HepG2 (cell line): ENCODE data around the gene ARHGAP26. TPM values are rescaled to one million over a fixed set of nuclear protein-coding genes. Genes with fewer than 3 reads are reported as not detected.

ENCODE experiments used
- ATAC-seq: fragments of 200-7000 bp; cut with Tn5 transposase; 3 replicates; pipeline ENCODE4 v1.9.1; 2020; ENCODE audit warnings: mild to moderate bottlenecking, moderate library complexity
- BruUV-seq: library from RNA; stranded (reverse); fragments of 400-500 nt; replicated peaks from 2 replicates; lab custom pipeline; 2021; lab: Mats Ljungman, UMichigan
- CTCF ChIA-PET: fragments of 300-600 bp; formaldehyde crosslinking; extraction: SDS; loops from one replicate; lab custom pipeline; 2021; ENCODE audit warnings: low total read pairs, inconsistent platforms, low intra/inter-chr PET ratio; lab: Yijun Ruan, JAX
- POLR2A ChIA-PET: fragments of 350-600 bp; sonication (Branson Sonifier 250); formaldehyde crosslinking; loops from one replicate; lab custom pipeline; 2020; ENCODE audit warnings: antibody characterized with exemption, inconsistent platforms; lab: Yijun Ruan, JAX
- DNase-seq: peaks from one replicate; pipeline ENCODE4 v3.0.0-alpha.2; 2015; ENCODE audit warnings: low spot score
- FAIRE-seq: peaks from 3 replicates; lab custom pipeline; 2011; peaks lifted over from hg19 to GRCh38; lab: Jason Lieb, UNC
- H2AFZ ChIP-seq: one replicate; pipeline ENCODE4 v1.6.1; 2011; ENCODE audit warnings: low read length, inconsistent platforms
- H3K27ac ChIP-seq: fragments of 300-600 bp; 3 replicates; pipeline ENCODE4 v1.8.0; 2011; ENCODE audit warnings: mixed run types, mild to moderate bottlenecking, mixed read lengths, low read length, inconsistent platforms; ENCODE audit not compliant: insufficient read depth; ENCODE audit errors: extremely low read length
- H3K27me3 ChIP-seq, 2 experiments: fragments of 200-600 bp in 1 of 2; 2 replicates in 1 of 2; 3 replicates in 1 of 2; pipeline versions ENCODE4 v1.6.0 to v1.8.0; 2011; ENCODE audit warnings: low read length in 2 of 2, mild to moderate bottlenecking in 2 of 2, moderate library complexity in 2 of 2, inconsistent platforms in 1 of 2; ENCODE audit not compliant: insufficient read depth in 2 of 2, control insufficient read depth in 1 of 2
- H3K36me3 ChIP-seq, 2 experiments: fragments of 200-600 bp in 1 of 2; replicated peaks in 1 of 2; 2 replicates in 1 of 2; 3 replicates in 1 of 2; pipeline versions ENCODE4 v1.5.1 to v1.8.0; 2011; ENCODE audit warnings: low read length in 2 of 2, inconsistent platforms in 1 of 2; ENCODE audit not compliant: insufficient read depth in 2 of 2, control insufficient read depth in 1 of 2
- H3K4me1 ChIP-seq: 2 replicates; pipeline ENCODE4 v1.5.1; 2012; ENCODE audit warnings: low read length, inconsistent platforms; ENCODE audit not compliant: insufficient read depth
- H3K4me2 ChIP-seq: 2 replicates; pipeline ENCODE4 v1.6.0; 2011; ENCODE audit warnings: low read depth, low read length, inconsistent platforms
- H3K4me3 ChIP-seq, 3 experiments: fragments of 200-600 bp in 1 of 3; sonication (generic), shearing (Covaris generic) in 1 of 3; replicated peaks in 1 of 3; 2 replicates each; pipeline ENCODE4 v1.5.1; 2011 to 2016; ENCODE audit warnings: low read length in 3 of 3, inconsistent platforms in 2 of 3, low read depth in 2 of 3, mild to moderate bottlenecking in 2 of 3, control low read depth in 1 of 3, mixed read lengths in 1 of 3; ENCODE audit not compliant: insufficient read depth in 1 of 3
- H3K79me2 ChIP-seq: one replicate; pipeline ENCODE4 v1.6.1; 2011; ENCODE audit warnings: low read length, inconsistent platforms; ENCODE audit not compliant: insufficient read depth
- H3K9ac ChIP-seq: 2 replicates; pipeline ENCODE4 v1.6.0; 2011; ENCODE audit warnings: mild to moderate bottlenecking, low read depth, low read length, inconsistent platforms; ENCODE audit not compliant: insufficient read depth
- H3K9me3 ChIP-seq: 2 replicates; pipeline ENCODE4 v1.5.1; 2012; ENCODE audit warnings: mild to moderate bottlenecking, low read length
- H4K20me1 ChIP-seq: 2 replicates; pipeline ENCODE4 v1.6.0; 2011; ENCODE audit warnings: inconsistent platforms, mild to moderate bottlenecking, low read length, moderate library complexity; ENCODE audit not compliant: insufficient read depth
- CHCHD3 ChIP-seq: sonication (generic); formaldehyde crosslinking; IDR thresholded peaks from 2 replicates; pipeline ENCODE4 v1.8.0; 2022; ENCODE audit warnings: mild to moderate bottlenecking, missing genetic modification reagents, moderate library complexity
- DMAP1 ChIP-seq: IDR thresholded peaks from 2 replicates; pipeline ENCODE4 v1.6.1; 2016
- HOXD1 ChIP-seq: sonication (generic); formaldehyde crosslinking; IDR thresholded peaks from 2 replicates; pipeline ENCODE4 v1.5.0; 2020; ENCODE audit warnings: missing genetic modification reagents
- IKZF4 ChIP-seq: sonication (generic); formaldehyde crosslinking; IDR thresholded peaks from 2 replicates; pipeline ENCODE4 v1.5.1; 2020; ENCODE audit warnings: borderline replicate concordance, mild to moderate bottlenecking, low read depth, missing genetic modification reagents; ENCODE audit errors: not compliant biosample characterization
- KMT2A ChIP-seq: sonication (generic); formaldehyde crosslinking; IDR thresholded peaks from 2 replicates; pipeline ENCODE4 v1.4.0; 2020; ENCODE audit warnings: missing genetic modification reagents
- RXRB ChIP-seq: IDR thresholded peaks from 2 replicates; pipeline ENCODE4 v1.6.1; 2016; ENCODE audit warnings: borderline replicate concordance, missing genetic modification reagents, missing compliant biosample characterization
- TARDBP ChIP-seq: sonication (generic); formaldehyde crosslinking; IDR thresholded peaks from 2 replicates; pipeline ENCODE4 v1.8.0; 2022; ENCODE audit warnings: mild to moderate bottlenecking, missing genetic modification reagents
- ZFP36 ChIP-seq: fragments of 150-350 bp; IDR thresholded peaks from 2 replicates; pipeline ENCODE4 v1.6.1; 2018; ENCODE audit warnings: borderline replicate concordance, low read length, low read depth; ENCODE audit not compliant: partially characterized antibody
- ZNF569 ChIP-seq: sonication (generic); formaldehyde crosslinking; IDR thresholded peaks from 2 replicates; pipeline ENCODE4 v1.5.0; 2020; ENCODE audit warnings: mild to moderate bottlenecking, missing genetic modification reagents, moderate library complexity, borderline replicate concordance
- ZNF614 ChIP-seq: IDR thresholded peaks from 2 replicates; pipeline ENCODE4 v1.6.1; 2018; ENCODE audit warnings: missing biosample characterization, missing genetic modification reagents, inconsistent platforms, borderline replicate concordance
- ZSCAN20 ChIP-seq: sonication (generic); formaldehyde crosslinking; IDR thresholded peaks from 2 replicates; pipeline ENCODE4 v1.4.0; 2020; ENCODE audit warnings: missing genetic modification reagents, mild to moderate bottlenecking, borderline replicate concordance
- WGBS: methylation state at CpG from one replicate; pipeline ENCODE4 v1.1.6; 2017; ENCODE audit warnings: low lambda C conversion rate; 5-methylcytosine and 5-hydroxymethylcytosine counted together
- in situ Hi-C: cut with HindIII; loops from 2 replicates; pipeline ENCODE4 v1.10.0; 2017; ENCODE audit warnings: low pct_unique_long_range_greater_than_20kb; ENCODE audit not compliant: extremely low pct_ligation_motif_present
- intact Hi-C: fragments of 100-400 bp; cut with micrococcal nuclease; formaldehyde crosslinking; loops from one replicate; pipeline ENCODE4 v1.10.0; 2022; ENCODE audit not compliant: unreplicated experiment
- polyA plus RNA-seq, 8 experiments: library from polyadenylated mRNA; depleted of rRNA in 3 of 8; stranded (reverse) in 7 of 8; unstranded in 1 of 8; fragments of >200 nt; fragmentation: Illumina TruSeq in 4 of 8; extraction: Trizol in 4 of 8; gene quantifications; 2 replicates each; pipeline versions ENCODE4 v1.2.1 to v1.2.3, GENCODE V29; 2011 to 2016; ENCODE audit warnings: low read depth in 4 of 8, missing spikeins in 1 of 8, mixed read lengths in 1 of 8; ENCODE audit not compliant: insufficient read depth in 1 of 8
- total RNA-seq, 5 experiments: library from RNA; depleted of rRNA; stranded (reverse); fragments of >200 nt; fragmentation: Illumina TruSeq; extraction: Trizol; gene quantifications; 2 replicates each; pipeline ENCODE4 v1.2.3, GENCODE V29; 2016; ENCODE audit warnings: low read depth in 1 of 5
- TF ChIP-seq, protein P1 (sequence below): sonication (generic); formaldehyde crosslinking; IDR thresholded peaks from 2 replicates; pipeline ENCODE4 v1.4.0; 2020; ENCODE audit warnings: missing genetic modification reagents
- TF ChIP-seq, protein P2 (sequence below): sonication (generic); formaldehyde crosslinking; IDR thresholded peaks from 2 replicates; pipeline ENCODE4 v1.5.0; 2020; ENCODE audit warnings: mild to moderate bottlenecking, missing genetic modification reagents
- TF ChIP-seq, protein P3 (sequence below): sonication (generic); formaldehyde crosslinking; IDR thresholded peaks from 2 replicates; pipeline ENCODE4 v1.5.1; 2020; ENCODE audit warnings: missing genetic modification reagents, mild to moderate bottlenecking, borderline replicate concordance
- TF ChIP-seq, protein P4 (sequence below): sonication (generic); formaldehyde crosslinking; IDR thresholded peaks from 2 replicates; pipeline ENCODE4 v1.4.0; 2020; ENCODE audit warnings: mild to moderate bottlenecking, missing genetic modification reagents

The ARHGAP26 gene
- total and polyA plus RNA-seq, 2 of the 13 experiments (the other 11 are each of a cell fraction or from before 2014, with no cell fraction given): 9.6 to 18.2 TPM

- no peak for TF ChIP-seq RXRB (CRISPR knock-in tag)
- TF ChIP-seq, protein P1, sequence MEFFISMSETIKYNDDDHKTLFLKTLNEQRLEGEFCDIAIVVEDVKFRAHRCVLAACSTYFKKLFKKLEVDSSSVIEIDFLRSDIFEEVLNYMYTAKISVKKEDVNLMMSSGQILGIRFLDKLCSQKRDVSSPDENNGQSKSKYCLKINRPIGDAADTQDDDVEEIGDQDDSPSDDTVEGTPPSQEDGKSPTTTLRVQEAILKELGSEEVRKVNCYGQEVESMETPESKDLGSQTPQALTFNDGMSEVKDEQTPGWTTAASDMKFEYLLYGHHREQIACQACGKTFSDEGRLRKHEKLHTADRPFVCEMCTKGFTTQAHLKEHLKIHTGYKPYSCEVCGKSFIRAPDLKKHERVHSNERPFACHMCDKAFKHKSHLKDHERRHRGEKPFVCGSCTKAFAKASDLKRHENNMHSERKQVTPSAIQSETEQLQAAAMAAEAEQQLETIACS (CRISPR knock-in tag): no peak
- TF ChIP-seq TARDBP: no peak
- TF ChIP-seq, protein P2, sequence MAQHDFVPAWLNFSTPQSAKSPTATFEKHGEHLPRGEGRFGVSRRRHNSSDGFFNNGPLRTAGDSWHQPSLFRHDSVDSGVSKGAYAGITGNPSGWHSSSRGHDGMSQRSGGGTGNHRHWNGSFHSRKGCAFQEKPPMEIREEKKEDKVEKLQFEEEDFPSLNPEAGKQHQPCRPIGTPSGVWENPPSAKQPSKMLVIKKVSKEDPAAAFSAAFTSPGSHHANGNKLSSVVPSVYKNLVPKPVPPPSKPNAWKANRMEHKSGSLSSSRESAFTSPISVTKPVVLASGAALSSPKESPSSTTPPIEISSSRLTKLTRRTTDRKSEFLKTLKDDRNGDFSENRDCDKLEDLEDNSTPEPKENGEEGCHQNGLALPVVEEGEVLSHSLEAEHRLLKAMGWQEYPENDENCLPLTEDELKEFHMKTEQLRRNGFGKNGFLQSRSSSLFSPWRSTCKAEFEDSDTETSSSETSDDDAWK (CRISPR knock-in tag): no peak
- TF ChIP-seq HOXD1 (CRISPR knock-in tag): no peak
- TF ChIP-seq IKZF4: no peak
- no peak for TF ChIP-seq ZNF614 (CRISPR knock-in tag)
- no peak for TF ChIP-seq DMAP1 (CRISPR knock-in tag)
- TF ChIP-seq, all 625 proteins: peak for 0
These were observed 164.0 kb downstream of the ARHGAP26 start (continued) for GRCh38 chr5:142934051-142934762.

GRCh38 chr5:142935014-142935413, 164.8 kb downstream of the ARHGAP26 start:
- no peak for FAIRE-seq
- intact Hi-C loops (no loop called here), in situ Hi-C loops (no loop called here)
- POLR2A ChIA-PET: no interaction called here
- DNase-seq: no peak
- Histone ChIP-seq H4K20me1 (no peaks in the 10 kb centered on the region), H2AFZ (no peak overlapping the region), H3K79me2 (no peaks in the 10 kb centered on the region), H3K27me3 (no peaks in the 10 kb centered on the region), H3K9ac (no peak overlapping the region), H3K27ac (no peak overlapping the region), H3K4me3 (no peak overlapping the region), H3K4me1 (peaks cover 10% of the 10 kb centered on the region; the same call in 1 of the 2 replicates), H3K9me3 (no peaks in the 10 kb centered on the region), H3K4me2 (no peak overlapping the region), H3K36me3 (peaks cover 2 to 15% of the 10 kb centered on the region in 2 experiments; a peak in 3 of 5 replicates)
- 98% methylated on average over 5 of the region's 5 CpGs for WGBS
- CTCF ChIA-PET: no interaction called here
- ATAC-seq: no peak
- BruUV-seq: no TSS peak
- TF ChIP-seq, protein P3, sequence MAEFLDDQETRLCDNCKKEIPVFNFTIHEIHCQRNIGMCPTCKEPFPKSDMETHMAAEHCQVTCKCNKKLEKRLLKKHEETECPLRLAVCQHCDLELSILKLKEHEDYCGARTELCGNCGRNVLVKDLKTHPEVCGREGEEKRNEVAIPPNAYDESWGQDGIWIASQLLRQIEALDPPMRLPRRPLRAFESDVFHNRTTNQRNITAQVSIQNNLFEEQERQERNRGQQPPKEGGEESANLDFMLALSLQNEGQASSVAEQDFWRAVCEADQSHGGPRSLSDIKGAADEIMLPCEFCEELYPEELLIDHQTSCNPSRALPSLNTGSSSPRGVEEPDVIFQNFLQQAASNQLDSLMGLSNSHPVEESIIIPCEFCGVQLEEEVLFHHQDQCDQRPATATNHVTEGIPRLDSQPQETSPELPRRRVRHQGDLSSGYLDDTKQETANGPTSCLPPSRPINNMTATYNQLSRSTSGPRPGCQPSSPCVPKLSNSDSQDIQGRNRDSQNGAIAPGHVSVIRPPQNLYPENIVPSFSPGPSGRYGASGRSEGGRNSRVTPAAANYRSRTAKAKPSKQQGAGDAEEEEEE (CRISPR knock-in tag): no peak
- TF ChIP-seq ZNF569 (CRISPR knock-in tag): no peak
- TF ChIP-seq KMT2A: no peak
- TF ChIP-seq, protein P4, sequence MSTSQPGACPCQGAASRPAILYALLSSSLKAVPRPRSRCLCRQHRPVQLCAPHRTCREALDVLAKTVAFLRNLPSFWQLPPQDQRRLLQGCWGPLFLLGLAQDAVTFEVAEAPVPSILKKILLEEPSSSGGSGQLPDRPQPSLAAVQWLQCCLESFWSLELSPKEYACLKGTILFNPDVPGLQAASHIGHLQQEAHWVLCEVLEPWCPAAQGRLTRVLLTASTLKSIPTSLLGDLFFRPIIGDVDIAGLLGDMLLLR: no peak
- TF ChIP-seq ZSCAN20: no peak
- no peak for TF ChIP-seq ZFP36
- TF ChIP-seq CHCHD3 (CRISPR knock-in tag): no peak
